ENCODE data around the gene MPPED1.

Gene MPPED1

GRCh38 chr22:43554259-43554636, 142.4 kb downstream of the MPPED1 start:
- DNase-seq (ENCODE audit: extremely low spot score, insufficient read length, low read depth) (no peak), FAIRE-seq (no peak)

DNA sequence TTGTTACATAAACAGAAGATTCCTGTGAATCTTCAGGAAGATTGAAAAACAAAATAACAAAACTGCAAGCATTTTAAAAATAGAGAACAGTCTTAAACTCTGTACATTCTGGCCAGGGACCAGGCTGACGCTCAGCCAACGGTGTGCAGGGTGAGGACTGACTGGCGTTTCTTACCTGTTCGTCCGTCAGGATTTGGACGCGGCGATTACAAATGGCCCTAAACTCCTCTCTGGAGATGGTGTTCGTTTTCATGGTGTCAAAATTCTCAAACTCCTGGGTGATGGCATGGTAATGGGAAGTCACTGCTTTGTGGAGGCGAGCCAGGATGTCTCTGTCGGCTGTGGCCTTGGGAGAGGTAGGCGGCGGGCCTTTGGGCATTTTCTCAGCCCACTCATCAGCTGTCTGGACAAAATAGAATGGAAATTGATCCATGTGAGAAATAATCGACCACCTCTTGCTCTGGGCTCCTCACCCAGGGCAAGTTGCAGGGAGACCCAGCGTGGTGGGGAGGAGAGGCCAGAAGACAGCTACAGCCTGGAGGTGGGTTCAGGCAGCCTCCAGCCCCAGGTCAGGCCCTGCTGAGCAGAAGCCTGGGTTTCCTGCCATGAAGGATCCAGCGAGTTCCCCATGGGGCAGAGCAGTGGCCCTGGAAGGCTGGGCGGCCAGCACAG, 143.0 kb downstream of the MPPED1 start:
- no peak for FAIRE-seq

DNA sequence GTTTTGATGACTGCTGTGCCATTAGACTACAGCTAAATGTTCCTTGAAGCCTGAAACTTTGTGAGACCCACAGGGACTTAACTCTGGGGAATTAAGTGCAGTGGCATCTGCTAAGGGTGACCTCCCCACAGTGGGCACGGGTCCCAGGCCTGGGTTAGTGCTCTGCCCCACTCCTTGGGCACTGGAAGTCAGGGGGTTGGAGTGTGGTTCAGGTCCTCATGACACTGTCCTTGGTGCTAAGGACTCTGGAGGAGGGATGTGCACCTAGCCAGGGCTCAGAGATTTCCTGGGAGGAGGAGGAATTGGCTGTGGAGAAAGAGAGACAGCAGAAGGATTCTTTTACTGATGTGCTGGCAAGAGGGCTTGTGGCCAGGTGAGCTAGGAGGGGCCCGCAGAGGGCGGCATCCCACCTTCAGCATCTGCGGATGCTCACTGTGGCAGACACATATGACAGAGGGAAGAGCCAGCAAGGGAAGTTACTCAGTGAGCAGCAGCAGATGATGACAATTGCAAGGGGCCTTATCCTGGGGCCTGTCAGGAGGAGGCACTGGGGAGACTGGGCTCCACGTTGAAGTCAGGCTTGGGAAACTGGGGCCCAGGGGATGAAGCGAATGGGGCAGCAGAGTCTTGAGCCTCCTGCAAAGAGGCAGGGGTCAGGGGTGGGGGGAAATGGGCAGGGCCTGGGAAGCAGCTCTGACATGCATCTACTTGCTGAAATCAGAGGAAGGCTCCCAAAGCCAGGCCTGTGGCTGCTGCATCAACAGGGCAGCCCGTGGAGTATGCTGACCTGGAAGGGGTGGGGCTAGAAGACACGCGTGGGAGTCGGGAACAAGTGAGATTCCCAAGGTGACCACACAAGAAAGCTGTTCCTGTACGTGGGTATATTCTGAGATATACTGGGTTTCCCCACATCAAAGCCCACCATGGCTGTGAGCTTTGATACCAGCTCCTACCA, 144.0 kb downstream of the MPPED1 start:
- no peak for FAIRE-seq

More for the DNA sequence above, 143.0 kb downstream of the MPPED1 start:
- DNase-seq (ENCODE audit: extremely low spot score, insufficient read length, low read depth), result no peak

More for the DNA sequence above, 144.0 kb downstream of the MPPED1 start:
- DNase-seq (ENCODE audit: extremely low spot score, insufficient read length, low read depth), result no peak
